ENCODE results near the gene PRKRA.

- TF ChIP-seq CTCF (IDR thresholded peaks at IDR 0.05): no peak
- TF ChIP-seq POLR2A (IDR thresholded peaks at IDR 0.05): no peak
Measured at GRCh38 chr2:178499640-178500039, 48.7 kb upstream of the PRKRA start.
